ENCODE results near the gene CSTPP1.
"Not testable (repeated sequence)": the region's sequence is repeated elsewhere in the genome, so short reads cannot be mapped to it uniquely, and the experiment has no call there.

Gene CSTPP1

DNA sequence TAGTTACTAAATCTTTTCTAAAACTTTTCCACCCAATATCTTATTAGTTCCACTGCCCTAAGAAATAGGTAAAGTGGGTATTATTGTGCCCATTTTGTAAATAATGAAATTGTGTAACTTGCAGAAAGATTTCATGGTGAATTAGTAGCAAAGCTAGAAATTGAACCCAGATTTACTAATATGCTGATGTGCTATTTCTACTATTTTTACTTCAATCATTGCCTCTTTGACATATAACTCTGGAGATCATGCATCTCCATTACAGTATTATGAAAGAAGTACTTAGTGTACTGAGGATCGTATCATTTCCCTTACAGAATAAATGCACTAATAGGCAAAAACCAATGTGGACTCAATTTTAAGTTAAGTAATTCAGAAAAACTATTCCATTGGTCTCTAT lies 119.0 kb downstream of the CSTPP1 start:
- no peak for DNase-seq

DNA sequence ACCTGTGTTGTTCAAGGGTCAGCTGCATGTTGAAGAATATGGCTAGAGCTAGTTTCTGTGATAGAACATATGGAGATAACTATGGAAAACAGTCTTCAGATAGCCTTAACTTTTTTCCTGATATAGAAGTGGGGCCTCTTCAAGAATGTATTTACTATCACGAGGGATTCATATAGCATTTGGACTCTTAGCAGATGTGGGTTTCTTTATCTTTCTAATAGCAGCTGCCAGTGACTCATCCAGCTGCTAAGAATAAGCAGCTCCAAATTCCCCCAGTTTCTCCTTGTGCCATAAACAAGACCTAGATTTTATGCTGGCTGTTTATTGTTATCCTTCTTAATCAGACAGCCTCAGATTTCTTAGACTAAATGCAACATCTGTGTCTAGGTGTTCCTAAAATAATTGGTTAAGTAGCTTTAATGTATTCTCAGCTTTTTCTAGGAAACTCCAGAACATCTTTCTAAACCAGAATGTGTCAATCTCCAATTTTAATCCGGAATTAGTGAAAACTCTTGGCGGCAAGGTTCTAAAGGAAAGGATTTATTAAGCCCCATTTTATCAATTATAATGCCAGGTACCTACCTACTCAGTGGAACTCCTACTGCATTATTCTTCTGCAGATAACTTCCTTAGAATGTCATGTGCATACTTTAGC lies 119.8 kb downstream of the CSTPP1 start:
- peak; percentile 96 for DNase-seq

DNA sequence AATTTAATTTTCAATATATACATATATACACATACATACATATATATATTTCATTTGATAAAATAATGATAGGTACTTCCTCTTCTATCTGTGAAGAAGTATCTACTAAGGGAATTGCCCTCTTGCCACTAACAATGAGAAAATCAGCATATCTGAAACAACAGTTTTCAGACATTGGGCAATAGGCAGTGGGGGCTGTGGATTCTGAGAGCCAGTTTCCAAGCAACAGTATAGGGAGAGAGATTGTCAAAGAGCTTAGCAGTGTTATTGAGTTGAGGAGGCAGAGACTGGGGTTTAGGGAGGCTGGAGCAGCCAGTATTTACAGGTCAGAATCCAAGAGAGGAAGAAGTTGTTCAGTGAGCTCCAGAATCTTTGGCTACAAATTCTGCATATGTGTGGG lies 120.8 kb downstream of the CSTPP1 start:
- DNase-seq, result no peak

DNA sequence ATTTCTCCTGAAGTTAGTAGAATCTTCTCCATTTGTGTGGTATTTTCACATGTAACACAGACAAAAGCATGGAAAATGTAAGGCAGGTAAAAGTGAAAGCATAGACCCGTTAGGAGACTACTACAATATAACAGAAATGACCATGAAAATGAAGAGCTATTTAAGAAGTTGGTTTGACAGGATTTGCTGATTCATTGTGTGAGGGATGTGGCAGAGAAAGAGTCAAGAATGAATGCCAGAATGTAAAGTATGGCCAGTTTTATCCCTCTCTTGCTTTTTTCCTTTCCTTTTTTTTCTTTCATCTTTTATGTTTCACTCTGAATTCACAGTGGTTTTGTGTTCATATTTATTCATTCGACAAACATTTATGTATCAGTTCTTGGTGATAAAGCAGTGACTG lies 124.2 kb downstream of the CSTPP1 start:
- peak; percentile 43 for DNase-seq

DNA sequence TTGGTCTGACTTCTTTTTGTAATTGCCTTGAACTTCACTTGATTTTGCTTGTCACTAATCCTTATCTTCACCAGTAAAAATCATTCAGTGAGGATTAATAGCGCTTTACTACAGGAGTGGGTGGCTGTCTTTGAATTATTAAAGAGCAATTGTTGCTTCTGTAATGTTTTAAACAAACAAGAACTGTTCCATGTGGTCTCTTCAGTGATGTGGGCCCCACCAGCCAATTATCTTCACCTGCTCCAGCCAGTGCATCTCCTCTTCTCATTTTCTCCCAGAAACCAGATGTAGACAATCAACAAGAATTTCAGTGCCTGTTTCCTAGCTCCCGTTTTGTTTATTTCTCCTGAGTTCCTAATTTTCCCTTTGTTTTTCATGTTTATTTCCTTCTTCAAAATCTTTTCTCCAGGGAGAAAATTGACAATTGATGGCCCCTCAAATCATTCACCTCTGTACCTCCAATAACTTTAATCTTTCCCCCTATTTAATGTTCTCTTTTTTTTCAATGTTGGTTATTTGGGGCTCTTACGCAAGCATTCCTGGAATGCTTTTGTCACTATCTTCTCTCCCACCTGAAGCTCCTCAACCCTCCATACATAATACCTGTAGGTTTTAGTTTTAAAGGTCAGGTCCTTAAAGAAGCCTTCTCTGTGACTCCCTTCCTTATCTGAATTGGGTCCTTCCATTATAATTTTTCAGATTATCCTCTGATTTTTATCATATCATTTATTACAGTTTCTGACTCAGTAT lies 125.0 kb downstream of the CSTPP1 start:
- no peak for DNase-seq

DNA sequence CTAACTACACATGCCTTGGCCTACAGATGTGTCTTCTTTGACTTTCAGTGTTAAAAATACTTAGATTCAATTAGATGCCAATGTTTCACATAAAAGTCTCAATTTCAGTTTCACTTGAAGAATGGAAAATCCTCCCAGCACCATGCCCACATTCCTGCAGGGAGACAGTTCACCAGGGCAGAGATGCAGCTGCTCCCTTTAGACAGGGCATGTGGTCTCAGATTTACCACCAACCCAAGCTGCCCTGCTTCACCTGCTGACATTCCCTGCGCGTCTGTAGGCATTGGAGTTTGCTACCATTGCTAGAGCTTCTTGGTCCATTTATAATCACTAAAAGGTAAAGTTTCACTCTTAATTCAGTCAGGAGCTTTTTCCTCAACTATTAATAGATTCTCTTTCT lies 126.2 kb downstream of the CSTPP1 start:
- no peak for DNase-seq

DNA sequence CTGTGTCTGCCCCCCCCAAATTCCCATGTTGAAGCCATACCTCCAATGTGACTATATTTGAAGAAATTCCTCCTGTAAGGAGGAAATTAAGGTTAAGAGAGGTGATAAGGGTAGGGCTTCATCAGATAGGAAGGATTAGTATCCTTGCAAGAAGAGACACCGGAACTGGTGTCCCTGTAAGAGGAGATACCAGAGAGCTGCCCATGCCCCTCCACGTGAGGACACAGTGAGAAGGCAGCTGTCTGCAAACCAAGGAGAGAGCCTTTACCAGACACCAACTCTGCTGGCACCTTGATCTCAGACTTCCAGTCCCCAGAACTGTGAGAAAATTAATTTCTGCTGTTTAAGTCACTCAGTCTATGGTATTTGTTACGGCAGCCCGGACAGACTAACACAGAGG lies 130.8 kb downstream of the CSTPP1 start:
- DNase-seq, result no peak

DNA sequence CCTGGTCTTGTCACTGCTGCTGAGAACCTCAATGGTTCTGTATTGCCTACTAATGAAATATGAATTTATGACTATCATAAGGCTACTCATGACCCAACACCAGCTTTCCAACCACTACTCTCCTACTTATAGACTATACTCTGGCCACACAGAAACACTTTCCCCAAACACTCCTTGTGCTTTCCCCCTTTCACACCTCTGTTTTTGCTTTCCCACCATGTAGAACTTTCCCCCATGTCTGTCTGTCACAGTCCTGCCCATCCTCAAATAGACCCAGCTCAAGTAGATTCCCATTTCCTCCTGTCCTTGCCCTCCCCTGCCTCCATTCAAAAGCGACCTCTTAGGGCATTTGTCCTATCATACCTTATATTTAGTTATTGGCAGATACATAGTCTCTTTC lies 134.2 kb downstream of the CSTPP1 start:
- DNase-seq, result no peak

DNA sequence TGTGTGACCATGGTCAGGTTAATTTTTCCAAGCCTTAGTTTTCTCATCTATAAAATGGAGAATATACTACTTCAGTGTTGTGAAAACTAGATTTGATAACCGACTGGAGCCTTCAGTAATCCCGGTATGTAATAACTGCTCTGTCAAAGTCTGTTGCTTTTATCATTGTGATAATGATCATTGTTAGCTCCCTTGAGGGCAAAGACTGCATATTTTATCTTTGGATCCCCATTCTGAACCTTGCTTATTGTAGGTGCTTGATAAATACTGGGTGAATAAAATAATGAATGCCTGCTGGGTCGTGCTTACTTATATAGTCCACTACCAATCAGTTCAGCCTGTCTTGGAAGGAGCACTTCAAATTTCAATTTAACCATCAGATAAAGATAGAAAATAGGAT lies 134.8 kb downstream of the CSTPP1 start:
- peak; percentile 24 for DNase-seq

DNA sequence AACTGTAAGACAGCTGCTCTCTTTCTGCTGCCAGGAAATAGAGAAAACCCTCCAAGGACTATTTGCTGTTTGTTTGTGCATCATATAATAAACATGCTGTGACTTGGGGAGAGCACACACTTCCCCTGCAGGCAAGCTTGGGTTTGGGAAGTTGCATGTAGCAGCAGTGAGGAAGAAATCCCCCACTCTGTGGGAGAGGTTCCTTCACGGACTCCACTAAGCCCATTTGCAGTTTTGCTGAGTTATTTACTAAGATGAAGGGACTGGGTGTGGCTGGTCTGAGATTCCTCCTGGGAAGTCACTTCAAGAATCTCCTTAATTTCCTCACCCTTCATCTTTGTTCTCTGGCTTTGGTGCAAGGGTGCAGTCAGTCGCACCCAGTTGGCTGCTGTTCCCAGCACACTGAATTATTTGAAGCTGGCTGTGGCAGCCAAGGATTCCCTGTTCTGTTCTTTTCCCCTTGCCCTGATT lies 135.3 kb downstream of the CSTPP1 start:
- DNase-seq, result no peak

DNA sequence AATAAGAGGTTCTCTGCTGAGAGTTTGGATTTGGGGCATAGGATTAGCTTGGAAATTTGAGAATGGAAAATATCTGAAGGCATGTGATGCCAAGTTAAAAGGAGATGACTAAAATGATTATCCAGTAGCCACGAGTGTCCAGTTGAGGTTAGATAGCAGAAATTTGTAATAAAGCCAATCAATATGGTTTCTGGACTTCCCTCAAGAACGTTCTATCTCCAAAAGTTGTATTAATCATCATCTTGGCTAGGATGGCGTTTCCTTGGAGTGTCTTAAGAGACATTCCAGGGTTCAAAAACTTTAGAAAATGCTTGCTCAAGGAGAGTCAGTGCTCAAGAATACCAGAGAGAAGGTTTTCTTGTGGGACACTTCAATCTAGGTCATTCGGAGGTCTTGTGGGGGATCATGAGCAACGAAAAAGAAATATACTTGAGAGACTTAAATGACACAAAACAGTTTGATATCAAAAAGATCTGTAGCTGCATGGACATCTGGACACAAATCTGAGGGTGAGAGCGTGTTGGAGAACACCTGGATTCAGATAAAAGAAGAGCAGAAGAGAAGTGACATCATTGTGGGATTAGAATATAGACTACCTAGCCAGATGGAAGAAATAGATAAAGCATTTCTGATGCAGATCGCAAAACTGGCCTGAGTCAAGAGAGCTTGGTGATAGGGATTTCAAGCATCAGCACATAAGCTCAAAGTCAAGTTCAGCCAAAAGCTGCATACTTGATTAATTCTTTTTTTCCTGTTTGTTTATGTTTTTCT lies 142.4 kb downstream of the CSTPP1 start:
- no peak for DNase-seq

DNA sequence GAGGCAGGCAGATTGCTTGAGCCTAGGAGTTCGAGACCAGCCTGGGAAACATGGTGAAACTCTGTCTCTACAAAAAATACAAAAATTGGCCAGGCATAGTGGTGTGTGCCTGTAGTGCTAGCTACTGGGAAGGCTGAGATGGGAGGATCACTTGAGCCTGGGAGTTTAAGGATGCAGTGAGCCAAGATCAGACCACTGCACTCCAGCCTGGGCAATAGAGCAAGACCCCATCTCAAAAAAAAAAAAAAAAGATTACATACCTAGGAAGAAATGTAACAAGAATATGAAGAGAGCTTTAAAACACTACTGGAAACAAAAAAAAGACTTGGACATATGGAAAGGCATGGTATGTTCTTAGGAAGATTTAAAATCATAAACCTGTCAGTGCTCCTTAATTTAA lies 144.2 kb downstream of the CSTPP1 start:
- not testable (repeated sequence) for DNase-seq

DNA sequence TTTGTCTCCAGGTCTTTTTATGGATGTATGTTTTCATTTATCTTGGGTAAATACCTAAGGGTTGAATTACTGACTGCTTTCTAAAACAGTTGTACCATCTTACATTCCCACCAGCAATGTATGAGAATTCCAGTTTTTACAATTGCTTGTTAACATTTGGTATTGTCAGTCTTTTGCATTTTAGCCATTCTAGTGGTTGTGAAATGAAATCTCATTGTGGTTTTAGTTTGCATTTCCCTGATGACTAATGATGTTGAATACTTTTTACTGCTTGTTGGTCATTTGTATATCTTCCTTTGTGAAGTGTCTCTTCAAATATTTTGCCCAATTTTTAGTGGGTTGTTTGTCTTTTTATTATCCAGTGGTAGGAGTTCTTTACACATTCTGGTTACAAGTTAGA lies 147.4 kb downstream of the CSTPP1 start:
- no peak for DNase-seq

DNA sequence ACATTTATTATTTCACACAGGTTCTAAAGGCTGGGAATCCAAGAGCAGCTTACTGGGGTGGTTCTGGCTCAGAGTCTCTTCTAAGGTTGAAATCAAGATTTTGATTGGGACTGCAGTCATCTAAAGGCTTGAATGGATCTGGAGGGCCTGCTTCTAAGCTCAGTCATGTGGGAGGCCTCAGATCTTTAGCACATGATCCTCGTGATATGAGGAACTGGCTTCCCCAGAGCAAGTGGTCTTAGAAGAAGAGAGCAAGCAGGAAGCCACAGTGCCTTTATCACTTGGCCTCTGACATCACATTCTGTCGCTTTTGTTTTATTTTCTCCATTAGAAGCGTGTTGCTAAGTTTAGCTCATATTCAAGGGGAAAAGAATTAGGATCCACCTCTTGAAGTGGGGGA lies 151.2 kb downstream of the CSTPP1 start:
- peak; percentile 52 for DNase-seq

DNA sequence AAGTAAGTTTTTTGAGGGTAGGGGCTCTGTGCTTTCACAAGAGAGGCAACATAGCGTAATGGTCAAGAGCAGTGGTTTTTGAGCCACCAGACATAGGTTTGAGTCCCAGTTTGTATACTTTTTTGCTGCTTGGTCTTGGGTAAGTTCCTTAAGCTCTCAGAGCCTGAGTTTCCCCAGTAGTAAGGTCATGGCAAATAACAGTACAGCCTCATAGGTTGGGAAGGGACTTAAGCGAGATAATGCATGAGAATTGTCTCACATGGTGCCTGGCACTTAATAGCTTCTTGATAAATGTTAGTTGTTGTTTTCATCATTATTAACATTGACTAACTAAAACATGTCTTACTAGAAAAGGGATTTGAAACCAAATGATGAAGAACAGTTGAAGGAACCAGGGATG lies 157.0 kb downstream of the CSTPP1 start:
- no peak for DNase-seq

DNA sequence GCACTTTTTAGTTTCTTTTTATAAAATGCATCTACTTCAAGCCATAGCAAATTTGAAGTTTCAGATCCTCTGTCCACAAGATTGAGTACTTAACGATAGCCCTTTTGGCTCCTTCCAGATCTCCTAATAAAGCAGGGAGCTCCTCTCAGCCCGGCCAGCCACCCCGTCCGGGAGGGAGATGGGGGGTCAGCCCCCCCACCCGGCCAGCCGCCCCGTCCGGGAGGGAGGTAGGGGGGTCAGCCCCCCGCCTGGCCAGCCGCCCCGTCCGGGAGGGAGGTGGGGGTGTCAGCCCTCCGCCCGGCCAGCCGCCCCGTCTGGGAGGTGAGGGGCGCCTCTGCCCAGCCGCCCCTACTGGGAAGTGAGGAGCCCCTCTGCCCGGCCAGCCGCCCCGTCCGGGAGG lies 160.3 kb downstream of the CSTPP1 start:
- DNase-seq, result not testable (repeated sequence)

DNA sequence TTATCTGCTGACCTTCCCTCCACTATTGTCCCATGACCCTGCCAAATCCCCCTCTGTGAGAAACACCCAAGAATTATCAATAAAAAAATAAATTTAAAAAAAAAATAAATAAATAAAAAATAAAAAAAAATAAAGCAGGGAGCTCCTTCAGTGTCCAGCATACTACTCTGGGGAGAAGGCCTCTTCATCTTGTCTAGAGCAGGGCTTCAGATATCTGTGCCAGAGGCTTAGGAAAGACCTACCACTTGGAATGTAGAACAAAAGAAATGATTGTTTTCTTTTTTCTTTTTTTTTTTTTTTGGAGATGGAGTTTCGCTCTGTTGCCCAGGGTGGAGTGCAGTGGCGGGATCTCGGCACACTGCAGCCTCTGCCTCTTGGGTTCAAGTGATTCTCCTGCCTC lies 161.7 kb downstream of the CSTPP1 start:
- not testable (repeated sequence) for DNase-seq

DNA sequence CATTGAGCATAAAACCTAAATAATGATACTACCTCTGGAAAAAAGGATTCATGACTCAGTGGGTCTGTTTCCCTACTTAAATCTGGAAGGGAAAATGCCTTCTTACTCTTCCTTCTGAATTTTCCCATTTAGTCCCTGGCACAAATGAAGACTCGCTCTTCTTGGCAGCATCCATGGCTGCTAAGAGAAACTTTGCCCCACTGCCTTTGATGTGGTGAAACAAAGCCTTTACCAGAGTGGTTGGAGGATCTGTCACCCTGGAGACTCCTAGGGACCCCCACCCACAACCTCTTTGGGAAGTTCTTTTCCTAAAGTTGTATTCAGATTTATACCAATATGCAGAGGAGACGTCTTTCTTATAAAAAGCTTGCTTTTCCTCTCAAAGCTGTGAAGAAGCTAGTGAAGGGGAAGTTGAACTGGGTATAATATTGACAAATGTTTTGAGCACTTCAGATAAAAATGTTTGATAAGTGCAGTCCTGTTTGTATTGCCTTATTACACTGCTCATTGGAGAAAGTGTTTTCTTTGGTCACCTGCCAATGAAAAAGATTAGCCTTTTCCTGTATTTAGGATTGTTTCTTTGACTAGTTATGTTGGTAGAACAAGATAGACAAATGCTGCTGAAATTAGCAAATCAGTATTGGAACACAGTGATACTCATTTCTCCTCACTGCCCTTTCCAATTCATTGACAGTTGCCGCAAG lies 162.8 kb downstream of the CSTPP1 start:
- no peak for DNase-seq

DNA sequence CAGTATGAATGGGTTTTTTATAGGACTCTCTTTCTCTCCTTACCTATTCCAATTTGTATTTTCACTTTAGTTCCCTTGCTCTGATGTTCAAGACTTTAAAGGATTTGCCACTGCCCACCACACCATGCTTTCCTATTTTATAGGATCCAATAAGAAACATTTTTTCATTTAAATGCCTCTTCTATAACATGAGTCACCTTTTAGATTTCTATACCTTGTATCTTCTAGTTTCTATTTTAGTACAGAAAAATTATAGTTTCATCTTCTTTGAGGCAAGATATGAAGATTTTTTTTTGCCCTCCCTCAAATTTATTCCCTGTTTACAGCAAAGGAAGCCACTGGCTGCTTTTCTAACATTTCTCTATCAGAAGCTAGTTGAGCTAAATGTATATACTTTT lies 163.4 kb downstream of the CSTPP1 start:
- no peak for DNase-seq

DNA sequence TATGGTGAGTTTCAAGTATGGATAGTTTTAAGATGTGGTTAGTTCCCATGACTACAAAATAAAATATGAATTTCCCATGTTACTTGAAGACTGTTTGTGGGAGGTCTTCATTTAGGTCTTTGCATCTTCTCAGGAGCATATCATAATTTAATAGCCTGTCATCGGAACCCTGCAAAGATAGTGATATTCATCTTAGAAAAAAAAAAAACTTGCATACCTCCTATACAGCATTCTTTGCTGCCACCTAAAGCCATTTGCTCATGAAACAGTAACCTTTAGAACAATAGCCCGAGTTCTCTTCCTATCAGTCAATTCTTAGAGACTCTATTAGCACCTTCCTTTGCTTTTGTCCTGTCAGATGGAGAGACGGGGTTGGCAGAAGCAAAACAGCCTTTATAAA lies 164.8 kb downstream of the CSTPP1 start:
- no peak for DNase-seq

DNA sequence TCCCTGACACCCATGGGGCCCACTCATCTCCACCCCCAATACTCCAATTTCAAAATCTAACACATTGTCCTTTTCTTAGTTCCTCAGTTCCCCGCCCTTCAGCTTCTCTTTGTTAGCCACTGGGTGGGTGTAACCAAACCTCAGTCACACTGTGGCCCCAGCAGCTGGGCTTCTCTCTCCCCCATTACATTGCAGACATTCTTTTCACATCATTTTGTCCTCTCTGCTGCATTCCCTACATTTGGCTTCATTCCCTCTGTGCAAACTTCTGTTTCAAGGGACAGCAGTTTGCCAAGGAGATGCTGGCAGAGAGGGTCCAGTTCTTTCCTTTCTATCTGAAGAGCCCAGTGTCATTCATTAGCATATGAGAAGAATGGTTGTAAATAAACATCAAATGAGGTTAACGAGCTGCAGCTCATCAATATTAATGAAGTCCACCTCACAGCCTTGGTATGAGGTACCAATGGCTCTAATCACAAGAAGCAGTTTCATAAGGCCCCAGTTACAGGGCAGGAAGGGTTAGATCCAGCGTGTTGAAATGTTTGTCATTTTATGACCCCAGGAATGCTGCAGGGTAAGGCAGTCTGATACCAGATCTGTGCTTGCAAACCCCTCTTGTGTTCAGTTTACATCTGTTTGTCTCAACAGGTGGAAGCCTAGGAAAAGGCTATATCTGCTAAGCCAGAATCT lies 167.8 kb downstream of the CSTPP1 start:
- no peak for DNase-seq

DNA sequence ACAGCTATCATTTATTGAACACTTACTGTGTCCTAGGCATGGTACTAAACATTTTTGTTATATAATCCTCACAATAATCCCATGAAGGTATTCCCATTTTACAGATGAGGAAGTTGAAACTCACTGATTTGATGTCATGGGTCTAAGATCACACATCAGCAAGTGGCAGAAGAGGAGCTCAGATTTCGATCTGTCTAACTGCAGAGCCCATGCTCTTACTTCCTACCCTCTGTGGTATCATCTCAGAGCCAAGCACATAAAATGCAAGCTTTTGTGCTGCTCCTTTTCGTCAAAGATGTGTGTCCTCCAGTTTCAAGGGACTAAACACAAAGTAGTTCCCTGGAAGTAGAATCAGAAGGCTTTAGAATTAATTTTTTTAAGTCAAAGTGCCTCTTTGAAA lies 169.0 kb downstream of the CSTPP1 start:
- no peak for DNase-seq

DNA sequence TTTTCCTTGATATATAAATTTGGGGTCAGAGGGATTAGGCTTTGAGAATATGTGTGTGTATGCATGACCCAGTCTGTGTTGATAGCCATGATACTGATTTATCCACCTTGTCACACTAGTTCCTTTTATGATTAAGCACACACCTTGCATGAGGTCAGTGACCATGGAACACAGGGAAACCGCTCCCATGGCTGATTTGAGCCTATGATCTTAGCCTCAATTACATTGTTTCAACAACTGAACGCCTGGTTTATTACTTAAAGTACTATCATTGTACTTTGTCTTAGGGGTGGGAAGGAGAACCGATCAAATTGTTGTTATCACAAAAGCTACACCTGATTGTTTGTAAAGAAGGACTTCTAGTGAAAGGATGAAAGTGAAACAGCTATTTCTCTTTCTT lies 169.4 kb downstream of the CSTPP1 start:
- DNase-seq, result no peak

All from hematopoietic multipotent progenitor cell treated with erythropoietin and hydrocortisone succinate and interleukin-3 and kit ligand, for 8 days (in vitro differentiated cells).